NCI-H1436 treated with DMSO at 0.1 percent for 48 hours (cell line): Measurements from ENCODE around the gene WNT10A.
A peak's percentile ranks its signal among the peaks of the same experiment; 100 is the strongest.
"Not testable (repeated sequence)": the region's sequence is repeated elsewhere in the genome, so short reads cannot be mapped to it uniquely, and the experiment has no call there.

Experiments
- DNase-seq: peaks from one replicate; lab custom pipeline; 2025; lab: John Stamatoyannopoulos, UW

Gene WNT10A

GRCh38 chr2:218893349-218894150 lies 12.9 kb downstream of the WNT10A start:
- no peak for DNase-seq

- no peak for DNase-seq
These were observed 13.7 kb downstream of the WNT10A start for GRCh38 chr2:218894151-218894879.

- DNase-seq: no peak
These were observed 14.2 kb downstream of the WNT10A start for GRCh38 chr2:218894880-218895157.

- no peak for DNase-seq
These were observed 14.7 kb downstream of the WNT10A start for GRCh38 chr2:218895326-218895725.

GRCh38 chr2:218895759-218896500 lies 15.3 kb downstream of the WNT10A start:
- no peak for DNase-seq

GRCh38 chr2:218896501-218897393 lies 16.1 kb downstream of the WNT10A start:
- no peak for DNase-seq

GRCh38 chr2:218897394-218898108 lies 16.9 kb downstream of the WNT10A start:
- no peak for DNase-seq

- no peak for DNase-seq
These were observed 17.6 kb downstream of the WNT10A start for GRCh38 chr2:218898109-218898878.

- no peak for DNase-seq
These were observed 18.5 kb downstream of the WNT10A start for GRCh38 chr2:218899147-218899546.

GRCh38 chr2:218902427-218902826 lies 21.8 kb downstream of the WNT10A start:
- no peak for DNase-seq

GRCh38 chr2:218904176-218904575 lies 23.5 kb downstream of the WNT10A start:
- DNase-seq: no peak

- peak; percentile 77 for DNase-seq
These were observed 28.3 kb downstream of the WNT10A start for GRCh38 chr2:218908721-218909619.

GRCh38 chr2:218910741-218911140 lies 30.1 kb downstream of the WNT10A start:
- DNase-seq: no peak

GRCh38 chr2:218920504-218920903 lies 39.9 kb downstream of the WNT10A start:
- DNase-seq: no peak

GRCh38 chr2:218924757-218925156 lies 44.1 kb downstream of the WNT10A start:
- DNase-seq: no peak

GRCh38 chr2:218925434-218925833 lies 44.8 kb downstream of the WNT10A start:
- no peak for DNase-seq

GRCh38 chr2:218927422-218927821 lies 46.8 kb downstream of the WNT10A start:
- DNase-seq: no peak

GRCh38 chr2:218927876-218928275 lies 47.2 kb downstream of the WNT10A start:
- no peak for DNase-seq

GRCh38 chr2:218930488-218930887 lies 49.8 kb downstream of the WNT10A start:
- DNase-seq: not testable (repeated sequence)
